Embryonic facial prominence (tissue), 1 donor: ENCODE results near the gene LYZL4.

Experiments used
- DNase-seq: peaks from one replicate; pipeline ENCODE4 v3.0.0-alpha.2; 2016; ENCODE audit errors: extremely low spot score

Gene LYZL4

GRCh38 chr3:42410370-42411131, at the start of gene LYZL4:
Gene LYZL4 (minus strand): TSS chr3:42410610. CDS start chr3:42407251, 3,359 bp downstream.
- no peak for DNase-seq

DNA sequence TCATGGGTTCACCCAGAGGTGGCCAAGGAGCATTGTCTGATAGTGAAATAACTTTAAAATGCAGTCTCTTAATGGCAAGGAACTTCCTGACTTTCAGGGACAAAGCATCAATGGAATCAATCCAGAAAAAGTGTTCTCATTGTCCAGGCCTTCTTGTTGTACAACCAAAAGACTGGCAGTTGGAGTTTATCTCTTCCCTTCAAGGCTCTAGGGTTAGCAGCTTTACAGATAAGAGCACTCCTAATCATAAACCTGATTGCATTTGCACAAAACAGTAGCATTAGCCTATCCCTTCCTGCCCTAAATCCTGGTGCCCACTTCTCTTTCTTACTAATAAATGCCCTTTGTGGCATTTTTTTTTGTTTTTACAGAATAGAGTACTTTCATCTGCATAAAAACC, 48.7 kb upstream of the LYZL4 start:
- no peak for DNase-seq

GRCh38 chr3:42456211-42456610, 45.8 kb upstream of the LYZL4 start:
- DNase-seq = no peak

GRCh38 chr3:42451546-42452230, 41.3 kb upstream of the LYZL4 start:
- DNase-seq = no peak

- no peak for DNase-seq
Measured at GRCh38 chr3:42451116-42451515, 40.7 kb upstream of the LYZL4 start.

DNA sequence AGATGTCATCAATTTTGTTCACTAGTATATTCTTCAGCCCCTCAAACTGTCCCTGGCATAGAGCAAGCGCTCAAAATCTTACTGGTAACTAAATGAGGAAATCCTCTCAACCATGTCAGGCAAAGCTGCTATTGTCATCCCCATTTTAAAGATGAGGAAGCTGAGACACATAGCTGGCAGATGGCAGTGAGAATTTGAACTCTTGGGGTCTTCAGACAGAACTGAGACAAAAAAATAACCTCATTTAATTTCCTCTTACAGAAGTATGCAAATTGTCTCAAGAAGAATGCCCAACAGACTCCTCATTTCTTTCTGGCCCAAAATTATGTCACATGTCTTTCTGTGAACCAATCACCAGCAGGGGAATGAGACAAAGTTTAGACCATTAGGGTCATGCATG, 40.2 kb upstream of the LYZL4 start:
- no peak for DNase-seq

GRCh38 chr3:42447481-42447880, 37.1 kb upstream of the LYZL4 start:
- DNase-seq = no peak

GRCh38 chr3:42446111-42447050, 36.0 kb upstream of the LYZL4 start:
- DNase-seq = no peak

- DNase-seq = peak; percentile 54
Measured at GRCh38 chr3:42443819-42444436, 33.5 kb upstream of the LYZL4 start.

- no peak for DNase-seq
Measured at GRCh38 chr3:42443292-42443691, 32.9 kb upstream of the LYZL4 start.

GRCh38 chr3:42442640-42443039, 32.2 kb upstream of the LYZL4 start:
- DNase-seq = no peak

DNA sequence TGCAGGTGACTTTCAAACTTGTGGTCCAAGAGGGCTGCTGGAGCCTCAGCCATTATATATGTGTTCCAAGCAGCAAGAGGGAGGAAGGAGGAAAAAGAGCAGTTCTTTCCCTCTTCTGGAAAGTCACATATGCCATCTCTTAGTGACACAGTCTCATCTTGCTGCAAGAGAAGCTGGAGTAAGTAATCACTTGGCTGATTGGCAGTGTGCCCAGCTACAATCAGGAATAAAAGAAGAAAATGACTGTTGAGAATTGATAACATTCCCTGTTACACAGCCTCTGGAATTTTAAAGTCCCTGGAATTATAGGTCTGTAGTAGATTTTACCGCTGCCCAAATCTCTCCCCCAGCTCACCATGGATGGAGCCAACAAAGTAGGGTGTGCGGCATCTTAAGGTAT, 31.4 kb upstream of the LYZL4 start:
- no peak for DNase-seq

GRCh38 chr3:42440924-42441323, 30.5 kb upstream of the LYZL4 start:
- DNase-seq = no peak

- DNase-seq = no peak
Measured at GRCh38 chr3:42439261-42440115, 29.1 kb upstream of the LYZL4 start.

GRCh38 chr3:42438758-42439157, 28.3 kb upstream of the LYZL4 start:
- no peak for DNase-seq

- DNase-seq = no peak
Measured at GRCh38 chr3:42438193-42438592, 27.8 kb upstream of the LYZL4 start.

- DNase-seq = no peak
Measured at GRCh38 chr3:42434777-42435380, 24.5 kb upstream of the LYZL4 start.

DNA sequence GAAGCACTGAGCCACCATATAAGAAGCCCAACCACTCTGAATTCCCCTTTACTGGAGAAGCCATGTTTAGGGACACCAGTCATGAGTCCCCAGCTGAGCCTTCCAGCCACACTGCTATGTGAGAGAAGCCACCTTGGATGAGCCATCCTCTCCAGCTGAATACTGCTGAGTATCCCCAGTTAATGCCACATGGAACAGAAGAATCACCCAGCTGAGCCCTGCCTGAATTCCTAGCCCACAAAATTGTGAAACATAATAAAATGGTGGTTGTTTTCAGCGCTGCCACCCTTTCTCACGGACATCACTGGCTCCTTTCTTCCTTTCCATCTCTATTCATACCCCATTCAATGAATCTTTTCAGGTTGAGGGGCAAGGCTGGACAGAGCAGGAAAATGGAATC, 22.1 kb upstream of the LYZL4 start:
- DNase-seq = no peak

DNA sequence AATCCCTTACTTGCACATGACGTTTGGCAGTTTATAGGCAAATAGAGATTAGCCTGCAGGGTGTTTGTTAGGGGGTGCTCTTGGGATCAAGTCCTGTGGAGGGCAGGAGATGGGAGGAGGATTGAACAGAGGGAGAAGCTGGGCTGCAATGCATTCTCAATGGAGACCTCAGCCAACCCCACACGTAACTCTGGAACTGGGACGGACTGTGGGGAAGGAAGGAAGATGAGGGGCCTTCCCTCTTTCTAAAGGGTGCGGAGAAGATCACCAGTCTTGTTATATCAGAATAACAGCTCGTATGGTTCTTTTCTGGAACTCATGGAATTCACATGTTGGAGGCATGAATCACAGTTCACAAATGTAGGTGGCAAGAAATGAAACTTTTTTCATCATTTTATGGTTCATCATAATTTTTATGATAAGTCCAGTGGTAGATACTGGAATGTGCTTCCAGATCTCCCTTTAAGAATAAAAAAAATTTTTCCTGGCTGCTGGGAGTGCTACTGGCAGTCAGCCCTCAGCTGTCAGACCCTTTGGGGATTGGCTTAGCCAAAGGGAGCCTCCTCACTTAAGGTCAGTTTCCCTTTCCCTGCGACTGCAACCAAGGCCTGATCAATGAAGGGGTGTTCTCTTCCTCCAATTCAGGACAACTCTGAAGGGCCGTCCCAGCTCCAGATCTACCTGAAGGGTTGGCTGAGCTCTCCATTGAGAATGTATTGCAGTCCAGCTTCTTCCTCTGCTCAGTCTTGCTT, 20.5 kb upstream of the LYZL4 start:
- no peak for DNase-seq

DNA sequence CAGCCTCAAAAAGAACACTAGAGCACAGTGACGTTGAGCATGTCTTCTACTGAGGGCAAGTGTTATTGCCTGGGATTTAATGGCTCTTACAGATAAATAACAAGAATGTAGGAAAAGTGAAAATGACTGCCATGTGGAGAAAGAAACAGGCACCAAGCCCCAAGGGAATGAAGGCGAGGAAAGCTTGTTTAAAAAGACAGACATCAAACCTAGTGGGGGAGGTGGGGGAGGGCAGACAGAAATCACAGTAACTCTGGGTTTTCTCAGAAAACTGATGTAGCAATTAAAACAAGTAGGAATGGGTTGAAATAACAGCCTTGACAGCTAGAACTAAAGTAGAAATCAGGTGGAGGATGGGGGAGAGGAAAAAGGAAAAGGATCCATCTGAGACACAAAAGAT, 18.4 kb upstream of the LYZL4 start:
- no peak for DNase-seq
